Endothelial cell (in vitro differentiated cells): ENCODE results near the gene PPP6C. TPM values are rescaled to one million over a fixed set of nuclear protein-coding genes. Genes with fewer than 3 reads are reported as not detected.

Source experiments
- DNase-seq: peaks from one replicate; pipeline ENCODE4 v3.0.0; 2021; ENCODE audit warnings: low spot score
- H3K27ac Mint-ChIP-seq: one replicate; pipeline ENCODE4 v1.8.0; 2021; ENCODE audit warnings: mixed read lengths, inconsistent platforms; ENCODE audit not compliant: unreplicated experiment
- H3K27me3 Mint-ChIP-seq: one replicate; pipeline ENCODE4 v1.8.0; 2021; ENCODE audit warnings: mild to moderate bottlenecking, moderate library complexity, mixed read lengths, inconsistent platforms; ENCODE audit not compliant: unreplicated experiment
- H3K36me3 Mint-ChIP-seq: one replicate; pipeline ENCODE4 v1.8.0; 2021; ENCODE audit warnings: mild to moderate bottlenecking, low read depth, mixed read lengths, inconsistent platforms; ENCODE audit not compliant: unreplicated experiment
- H3K4me1 Mint-ChIP-seq: one replicate; pipeline ENCODE4 v1.8.0; 2021; ENCODE audit warnings: mild to moderate bottlenecking, mixed read lengths, inconsistent platforms; ENCODE audit not compliant: unreplicated experiment
- H3K4me3 Mint-ChIP-seq: one replicate; pipeline ENCODE4 v1.8.0; 2021; ENCODE audit warnings: mild to moderate bottlenecking, mixed read lengths, inconsistent platforms; ENCODE audit not compliant: unreplicated experiment
- H3K9me3 Mint-ChIP-seq: one replicate; pipeline ENCODE4 v1.8.0; 2021; ENCODE audit warnings: mixed read lengths, inconsistent platforms; ENCODE audit not compliant: unreplicated experiment
- total RNA-seq: library from RNA; stranded (reverse); fragmentation: NEBNext Ultra II Directional; extraction: Animal tissue kit (Norgen Biotek cat#: 25700); gene quantifications from one replicate; pipeline ENCODE4 v1.2.1, GENCODE V29; 2021; ENCODE audit not compliant: unreplicated experiment
- TF ChIP-seq, protein P1 (sequence below): fragments of 200-600 bp; sonication (generic); IDR thresholded peaks from one replicate; pipeline ENCODE4 v1.5.0; 2021; ENCODE audit warnings: antibody characterized with exemption; ENCODE audit not compliant: unreplicated experiment

Gene PPP6C
- total RNA-seq, 1 donor from 2014 or later: 46.0 TPM

DNA sequence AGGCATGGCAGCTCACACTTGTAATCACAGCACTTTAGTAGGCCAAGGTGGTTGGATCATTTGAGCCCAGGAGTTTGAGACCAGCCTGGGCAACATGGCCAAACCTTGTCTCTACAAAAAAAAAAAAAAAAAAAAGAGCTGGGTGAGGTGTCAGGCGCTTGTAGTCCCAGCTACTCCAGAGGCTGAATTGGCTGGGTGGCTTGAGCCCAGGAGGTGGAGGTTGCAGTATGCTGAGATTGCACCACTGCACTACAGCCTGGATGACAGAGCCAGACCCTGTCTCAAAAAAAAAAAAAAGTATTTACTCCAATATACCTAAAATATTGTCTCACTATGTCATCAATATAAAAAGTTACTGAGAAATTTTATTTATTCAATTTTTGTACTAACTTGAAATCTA lies 49.0 kb downstream of the PPP6C start:
- DNase-seq: no peak
- H3K27me3 Mint-ChIP-seq: peaks cover 6% of the 10 kb centered on the region
- peaks cover 4% of the 10 kb centered on the region for H3K36me3 Mint-ChIP-seq

DNA sequence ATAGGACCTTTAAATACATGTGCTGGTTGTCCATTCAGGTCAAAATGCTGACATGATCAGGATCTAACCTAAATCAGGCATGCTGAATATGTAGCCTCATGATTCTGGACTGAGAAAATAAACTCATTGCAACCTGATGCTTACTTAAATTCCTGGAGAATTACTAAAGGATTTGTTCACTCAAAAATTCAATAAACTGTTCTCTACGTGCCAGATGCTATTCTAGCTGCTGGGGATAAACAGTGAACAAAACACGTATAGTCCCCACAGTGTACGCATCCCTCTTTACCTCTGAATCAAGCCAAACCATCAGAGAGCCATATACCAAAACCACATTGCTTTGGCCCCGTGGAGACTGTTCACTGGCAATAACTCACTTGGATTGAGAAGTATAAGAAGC lies 52.4 kb downstream of the PPP6C start:
- DNase-seq: no peak
- TF ChIP-seq, protein P1, sequence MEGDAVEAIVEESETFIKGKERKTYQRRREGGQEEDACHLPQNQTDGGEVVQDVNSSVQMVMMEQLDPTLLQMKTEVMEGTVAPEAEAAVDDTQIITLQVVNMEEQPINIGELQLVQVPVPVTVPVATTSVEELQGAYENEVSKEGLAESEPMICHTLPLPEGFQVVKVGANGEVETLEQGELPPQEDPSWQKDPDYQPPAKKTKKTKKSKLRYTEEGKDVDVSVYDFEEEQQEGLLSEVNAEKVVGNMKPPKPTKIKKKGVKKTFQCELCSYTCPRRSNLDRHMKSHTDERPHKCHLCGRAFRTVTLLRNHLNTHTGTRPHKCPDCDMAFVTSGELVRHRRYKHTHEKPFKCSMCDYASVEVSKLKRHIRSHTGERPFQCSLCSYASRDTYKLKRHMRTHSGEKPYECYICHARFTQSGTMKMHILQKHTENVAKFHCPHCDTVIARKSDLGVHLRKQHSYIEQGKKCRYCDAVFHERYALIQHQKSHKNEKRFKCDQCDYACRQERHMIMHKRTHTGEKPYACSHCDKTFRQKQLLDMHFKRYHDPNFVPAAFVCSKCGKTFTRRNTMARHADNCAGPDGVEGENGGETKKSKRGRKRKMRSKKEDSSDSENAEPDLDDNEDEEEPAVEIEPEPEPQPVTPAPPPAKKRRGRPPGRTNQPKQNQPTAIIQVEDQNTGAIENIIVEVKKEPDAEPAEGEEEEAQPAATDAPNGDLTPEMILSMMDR: no peak
- Mint-ChIP-seq H3K4me1 (no peaks in the 10 kb centered on the region), H3K27me3 (peaks cover 3% of the 10 kb centered on the region), H3K27ac (no peak overlapping the region), H3K36me3 (no peaks in the 10 kb centered on the region), H3K9me3 (no peaks in the 10 kb centered on the region), H3K4me3 (no peak overlapping the region)

More for the DNA sequence above, 49.0 kb downstream of the PPP6C start:
- peaks cover 6% of the 10 kb centered on the region for H3K4me1 Mint-ChIP-seq
- no peak overlapping the region for H3K27ac Mint-ChIP-seq
- H3K4me3 Mint-ChIP-seq: no peak overlapping the region
- TF ChIP-seq, protein P1: no peak
- no peaks in the 10 kb centered on the region for H3K9me3 Mint-ChIP-seq

DNA sequence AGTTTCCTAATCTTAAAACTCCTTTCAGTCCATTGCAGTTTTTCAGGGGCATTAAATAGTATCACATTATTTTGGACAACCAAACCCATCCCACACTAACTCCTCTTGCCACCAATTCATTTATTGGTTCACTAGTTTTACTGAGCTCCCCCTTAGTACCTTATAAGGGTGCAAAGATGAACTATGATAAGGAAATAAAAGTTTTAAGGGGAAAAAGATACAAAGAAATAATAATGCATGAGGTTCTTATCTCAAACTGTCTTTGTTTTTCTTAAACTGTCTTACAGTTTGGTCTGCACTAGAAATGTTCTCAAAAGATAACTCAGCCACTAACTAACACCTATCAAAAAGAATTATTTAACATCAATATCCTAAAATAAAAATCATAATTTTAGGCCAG lies 54.6 kb downstream of the PPP6C start:
- DNase-seq: no peak
- no peaks in the 10 kb centered on the region for H3K9me3 Mint-ChIP-seq
- no peak overlapping the region for H3K27ac Mint-ChIP-seq
- TF ChIP-seq, protein P1: no peak
- H3K4me1 Mint-ChIP-seq: no peaks in the 10 kb centered on the region
- H3K4me3 Mint-ChIP-seq: no peak overlapping the region
- no peaks in the 10 kb centered on the region for H3K27me3 Mint-ChIP-seq
- H3K36me3 Mint-ChIP-seq: no peaks in the 10 kb centered on the region

DNA sequence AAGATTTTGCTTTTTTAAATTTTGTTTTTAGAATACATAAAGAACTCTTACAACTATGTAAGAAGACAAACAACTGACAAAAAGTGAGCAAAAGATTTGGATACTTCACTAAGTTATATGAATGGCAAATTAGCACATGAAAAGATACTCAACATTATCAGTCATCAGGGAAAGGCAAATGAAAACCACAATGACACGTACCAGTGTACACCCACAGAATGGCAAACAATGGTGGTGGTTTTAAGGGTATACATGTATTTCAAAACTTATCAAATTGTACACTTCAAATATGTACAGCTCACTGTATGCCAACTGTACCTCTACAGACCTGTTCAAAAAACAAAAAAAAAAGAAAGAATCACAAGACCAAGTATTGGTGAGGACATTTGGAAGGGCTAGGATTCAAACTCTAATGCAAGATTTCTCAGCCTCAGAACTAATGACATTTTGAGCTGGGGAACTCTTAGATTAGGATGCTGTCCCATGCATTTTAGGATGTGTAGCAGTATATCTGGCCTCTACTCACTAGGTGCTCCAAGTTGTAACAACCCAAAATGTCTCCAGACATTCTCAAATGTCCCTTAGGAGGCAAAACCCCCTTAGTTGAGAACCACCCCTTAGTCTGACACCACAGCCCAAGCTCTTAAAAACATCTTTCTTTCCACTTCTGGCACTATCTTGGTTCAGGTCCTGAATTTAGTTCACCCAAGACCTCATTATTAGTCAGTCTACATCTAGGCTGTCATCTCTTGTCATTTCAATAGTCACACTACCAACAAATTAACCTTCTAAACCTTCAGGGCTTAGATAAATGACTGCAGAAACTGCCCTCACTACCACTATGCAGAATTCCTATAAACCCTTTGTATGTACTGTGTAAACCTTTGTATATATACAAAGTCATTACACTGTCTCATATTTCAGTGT lies 55.9 kb downstream of the PPP6C start:
- Mint-ChIP-seq H3K9me3 (no peaks in the 10 kb centered on the region), H3K27me3 (no peaks in the 10 kb centered on the region), H3K4me1 (no peaks in the 10 kb centered on the region), H3K27ac (no peak overlapping the region), H3K36me3 (no peaks in the 10 kb centered on the region), H3K4me3 (no peak overlapping the region)
- no peak for DNase-seq
- TF ChIP-seq, protein P1: no peak

DNA sequence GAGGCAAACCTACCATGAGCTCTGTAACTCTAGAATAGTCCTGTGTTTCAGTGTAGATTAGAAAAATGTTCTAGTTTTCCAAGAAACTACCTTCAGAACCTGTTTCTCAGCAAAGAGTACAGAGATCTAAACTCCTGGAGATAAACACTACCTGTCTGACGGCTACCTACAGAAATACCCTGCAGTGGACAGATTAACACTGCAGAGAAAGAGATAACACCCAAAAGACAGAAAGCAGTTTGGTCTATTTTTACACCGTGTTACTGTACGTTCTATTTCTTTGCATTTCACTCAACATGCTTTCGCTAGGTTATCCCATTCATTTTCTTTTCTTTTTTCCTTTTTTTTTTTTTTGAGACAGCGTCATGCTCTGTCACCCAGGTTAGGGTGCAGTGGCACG lies 57.8 kb downstream of the PPP6C start:
- H3K4me1 Mint-ChIP-seq: no peaks in the 10 kb centered on the region
- H3K27me3 Mint-ChIP-seq: no peaks in the 10 kb centered on the region
- H3K4me3 Mint-ChIP-seq: no peak overlapping the region
- H3K9me3 Mint-ChIP-seq: no peaks in the 10 kb centered on the region
- no peak for DNase-seq
- H3K36me3 Mint-ChIP-seq: no peaks in the 10 kb centered on the region
- H3K27ac Mint-ChIP-seq: no peak overlapping the region
- TF ChIP-seq, protein P1: no peak
